GM23338 (cell line): ENCODE measurements around the gene ODAD3. TPM values are rescaled to one million over a fixed set of nuclear protein-coding genes. Genes with fewer than 3 reads are reported as not detected.

Source experiments
- ATAC-seq: fragments of 200-7000 bp; cut with Tn5 transposase; 3 replicates; pipeline ENCODE4 v1.9.1; 2020
- DNase-seq: peaks from one replicate; pipeline ENCODE4 v3.0.0-alpha.2; 2015; ENCODE audit warnings: low spot score
- H2AFZ ChIP-seq: fragments of 200-600 bp; sonication (generic); 2 replicates; pipeline ENCODE4 v1.8.0; 2016; ENCODE audit warnings: antibody characterized with exemption, mild to moderate bottlenecking, moderate library complexity
- H3F3A ChIP-seq: fragments of 200-600 bp; sonication (generic); replicated peaks from 2 replicates; pipeline ENCODE4 v1.8.0; 2017; ENCODE audit warnings: antibody characterized with exemption, mixed run types, low read depth
- H3K27ac ChIP-seq: fragments of 200-600 bp; sonication (generic); 2 replicates; pipeline ENCODE4 v1.6.1; 2016; ENCODE audit warnings: low read depth
- H3K27me3 ChIP-seq: fragments of 200-600 bp; sonication (generic); 2 replicates; pipeline ENCODE4 v1.8.0; 2016; ENCODE audit warnings: mild to moderate bottlenecking, mixed run types, moderate library complexity; ENCODE audit not compliant: insufficient read depth
- H3K36me3 ChIP-seq: fragments of 200-600 bp; sonication (generic); 2 replicates; pipeline ENCODE4 v1.8.0; 2016; ENCODE audit warnings: mild to moderate bottlenecking; ENCODE audit not compliant: insufficient read depth
- H3K4me1 ChIP-seq: fragments of 200-600 bp; sonication (generic); 2 replicates; pipeline ENCODE4 v1.8.0; 2016; ENCODE audit warnings: mild to moderate bottlenecking, moderate library complexity; ENCODE audit not compliant: insufficient read depth
- H3K4me2 ChIP-seq: fragments of 200-600 bp; sonication (generic); 2 replicates; pipeline ENCODE4 v1.7.1; 2017; ENCODE audit warnings: mixed run types
- H3K4me3 ChIP-seq: fragments of 200-600 bp; sonication (generic); 2 replicates; pipeline ENCODE4 v1.6.1; 2016; ENCODE audit warnings: mixed run types
- H3K79me2 ChIP-seq: fragments of 200-600 bp; sonication (generic); replicated peaks from 2 replicates; pipeline ENCODE4 v1.8.0; 2017; ENCODE audit warnings: mild to moderate bottlenecking; ENCODE audit not compliant: insufficient read depth
- H3K9me2 ChIP-seq: fragments of 200-600 bp; sonication (generic); 2 replicates; pipeline ENCODE4 v1.8.0; 2017; ENCODE audit not compliant: insufficient read depth
- H4K20me1 ChIP-seq: fragments of 200-600 bp; sonication (generic); replicated peaks from 2 replicates; pipeline ENCODE4 v1.8.0; 2017; ENCODE audit warnings: mild to moderate bottlenecking; ENCODE audit not compliant: insufficient read depth
- H3K27ac Mint-ChIP-seq: 2 replicates; pipeline ENCODE4 v1.8.0; 2020; ENCODE audit warnings: inconsistent platforms, mild to moderate bottlenecking, moderate library complexity, mixed read lengths
- H3K27me3 Mint-ChIP-seq: 3 replicates; pipeline ENCODE4 v1.8.0; 2022; ENCODE audit warnings: low read depth, mild to moderate bottlenecking, moderate library complexity, mixed read lengths, inconsistent platforms; ENCODE audit not compliant: insufficient read depth, poor library complexity
- H3K36me3 Mint-ChIP-seq: 3 replicates; pipeline ENCODE4 v1.8.0; 2021; ENCODE audit warnings: low read depth, mild to moderate bottlenecking, inconsistent platforms, moderate library complexity, mixed read lengths
- H3K4me1 Mint-ChIP-seq: 3 replicates; pipeline ENCODE4 v1.8.0; 2020; ENCODE audit warnings: mild to moderate bottlenecking, inconsistent platforms, mixed read lengths
- H3K4me3 Mint-ChIP-seq: 3 replicates; pipeline ENCODE4 v1.8.0; 2021; ENCODE audit warnings: moderate library complexity, mild to moderate bottlenecking, inconsistent platforms, mixed read lengths
- H3K9me3 Mint-ChIP-seq: 3 replicates; pipeline ENCODE4 v1.8.0; 2020; ENCODE audit warnings: moderate library complexity, mild to moderate bottlenecking, inconsistent platforms, mixed read lengths
- CREB1 ChIP-seq: fragments of 250-450 bp; sonication (Bioruptor Pico); IDR thresholded peaks from 2 replicates; pipeline ENCODE4 v1.5.0; 2020; ENCODE audit warnings: low read depth, mild to moderate bottlenecking, moderate library complexity
- polyA plus RNA-seq: library from polyadenylated mRNA; unstranded; fragments of >200 nt; fragmentation: Nextera tagmentation; extraction: Ambion mirVana; gene quantifications from 2 replicates; pipeline ENCODE4 v1.2.1, GENCODE V29; 2016
- total RNA-seq: library from RNA; depleted of rRNA; stranded (reverse); fragments of >200 nt; shearing (Covaris generic); gene quantifications from 2 replicates; pipeline ENCODE4 v1.2.3, GENCODE V29; 2014
- TF ChIP-seq, protein P1 (sequence below), 2 experiments: fragments of 200-600 bp in 1 of 2; sonication (generic) in 1 of 2; conservative IDR thresholded peaks; 2 replicates each; pipeline versions ENCODE4 v1.5.1 to v1.6.1; 2016 to 2017; ENCODE audit warnings: antibody characterized with exemption in 2 of 2, low read depth in 2 of 2, mild to moderate bottlenecking in 2 of 2, moderate library complexity in 1 of 2
- TF ChIP-seq, protein P2 (sequence below): IDR thresholded peaks from one replicate; pipeline ENCODE4 v1.6.1; 2018; ENCODE audit warnings: antibody characterized with exemption; ENCODE audit not compliant: unreplicated experiment

The ODAD3 gene
- total and polyA plus RNA-seq, 2 experiments from 2014 or later, result 1.5 to 6.1 TPM

DNA sequence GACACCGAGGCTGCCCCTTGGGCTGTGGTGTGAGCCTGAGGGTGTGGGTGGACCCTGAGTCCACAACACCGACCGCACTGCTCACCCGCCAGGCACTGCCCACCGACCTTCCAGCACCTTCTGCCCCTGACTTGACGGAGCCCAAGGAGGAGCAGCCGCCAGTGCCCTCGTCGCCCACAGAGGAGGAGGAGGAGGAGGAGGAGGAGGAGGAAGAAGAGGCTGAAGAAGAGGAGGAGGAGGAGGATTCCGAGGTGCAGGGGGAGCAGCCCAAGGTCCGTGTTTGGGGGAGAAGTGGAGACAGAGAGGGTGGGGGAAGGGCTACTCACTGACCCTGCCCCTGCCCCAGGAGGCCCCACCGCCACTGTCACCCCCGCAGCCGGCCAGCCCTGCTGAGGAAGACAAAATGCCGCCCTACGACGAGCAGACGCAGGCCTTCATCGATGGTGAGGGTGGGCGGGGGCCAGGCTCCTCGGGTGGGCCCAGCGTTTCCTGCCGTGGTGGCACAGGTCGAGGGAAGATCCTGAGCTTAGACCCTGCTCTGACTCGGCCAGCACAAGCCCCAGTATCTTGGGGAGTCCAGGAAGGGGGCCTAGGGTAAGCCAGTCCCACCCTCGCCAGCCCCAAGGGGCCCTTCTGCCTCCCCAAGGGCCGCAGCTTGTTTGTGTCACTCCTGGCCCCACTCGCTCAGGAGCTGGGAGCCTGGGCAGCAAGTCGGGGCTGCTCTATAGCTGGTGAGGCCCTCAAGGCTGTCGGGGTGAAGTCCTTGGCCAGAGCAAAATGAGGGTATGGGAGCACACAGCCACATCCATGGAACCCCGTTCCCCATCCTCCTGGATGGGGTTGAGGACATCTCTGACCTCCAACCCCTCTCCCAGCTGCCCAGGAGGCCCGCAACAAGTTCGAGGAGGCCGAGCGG is 12.7 kb upstream of the ODAD3 start (continued):
- TF ChIP-seq, protein P1, sequence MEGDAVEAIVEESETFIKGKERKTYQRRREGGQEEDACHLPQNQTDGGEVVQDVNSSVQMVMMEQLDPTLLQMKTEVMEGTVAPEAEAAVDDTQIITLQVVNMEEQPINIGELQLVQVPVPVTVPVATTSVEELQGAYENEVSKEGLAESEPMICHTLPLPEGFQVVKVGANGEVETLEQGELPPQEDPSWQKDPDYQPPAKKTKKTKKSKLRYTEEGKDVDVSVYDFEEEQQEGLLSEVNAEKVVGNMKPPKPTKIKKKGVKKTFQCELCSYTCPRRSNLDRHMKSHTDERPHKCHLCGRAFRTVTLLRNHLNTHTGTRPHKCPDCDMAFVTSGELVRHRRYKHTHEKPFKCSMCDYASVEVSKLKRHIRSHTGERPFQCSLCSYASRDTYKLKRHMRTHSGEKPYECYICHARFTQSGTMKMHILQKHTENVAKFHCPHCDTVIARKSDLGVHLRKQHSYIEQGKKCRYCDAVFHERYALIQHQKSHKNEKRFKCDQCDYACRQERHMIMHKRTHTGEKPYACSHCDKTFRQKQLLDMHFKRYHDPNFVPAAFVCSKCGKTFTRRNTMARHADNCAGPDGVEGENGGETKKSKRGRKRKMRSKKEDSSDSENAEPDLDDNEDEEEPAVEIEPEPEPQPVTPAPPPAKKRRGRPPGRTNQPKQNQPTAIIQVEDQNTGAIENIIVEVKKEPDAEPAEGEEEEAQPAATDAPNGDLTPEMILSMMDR (conservative IDR thresholded peaks at IDR 0.05; ENCODE audit: low read depth in 2 of 2), result no peak
- TF ChIP-seq, protein P2, sequence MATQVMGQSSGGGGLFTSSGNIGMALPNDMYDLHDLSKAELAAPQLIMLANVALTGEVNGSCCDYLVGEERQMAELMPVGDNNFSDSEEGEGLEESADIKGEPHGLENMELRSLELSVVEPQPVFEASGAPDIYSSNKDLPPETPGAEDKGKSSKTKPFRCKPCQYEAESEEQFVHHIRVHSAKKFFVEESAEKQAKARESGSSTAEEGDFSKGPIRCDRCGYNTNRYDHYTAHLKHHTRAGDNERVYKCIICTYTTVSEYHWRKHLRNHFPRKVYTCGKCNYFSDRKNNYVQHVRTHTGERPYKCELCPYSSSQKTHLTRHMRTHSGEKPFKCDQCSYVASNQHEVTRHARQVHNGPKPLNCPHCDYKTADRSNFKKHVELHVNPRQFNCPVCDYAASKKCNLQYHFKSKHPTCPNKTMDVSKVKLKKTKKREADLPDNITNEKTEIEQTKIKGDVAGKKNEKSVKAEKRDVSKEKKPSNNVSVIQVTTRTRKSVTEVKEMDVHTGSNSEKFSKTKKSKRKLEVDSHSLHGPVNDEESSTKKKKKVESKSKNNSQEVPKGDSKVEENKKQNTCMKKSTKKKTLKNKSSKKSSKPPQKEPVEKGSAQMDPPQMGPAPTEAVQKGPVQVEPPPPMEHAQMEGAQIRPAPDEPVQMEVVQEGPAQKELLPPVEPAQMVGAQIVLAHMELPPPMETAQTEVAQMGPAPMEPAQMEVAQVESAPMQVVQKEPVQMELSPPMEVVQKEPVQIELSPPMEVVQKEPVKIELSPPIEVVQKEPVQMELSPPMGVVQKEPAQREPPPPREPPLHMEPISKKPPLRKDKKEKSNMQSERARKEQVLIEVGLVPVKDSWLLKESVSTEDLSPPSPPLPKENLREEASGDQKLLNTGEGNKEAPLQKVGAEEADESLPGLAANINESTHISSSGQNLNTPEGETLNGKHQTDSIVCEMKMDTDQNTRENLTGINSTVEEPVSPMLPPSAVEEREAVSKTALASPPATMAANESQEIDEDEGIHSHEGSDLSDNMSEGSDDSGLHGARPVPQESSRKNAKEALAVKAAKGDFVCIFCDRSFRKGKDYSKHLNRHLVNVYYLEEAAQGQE, result no peak
- TF ChIP-seq CREB1 (CRISPR knock-in tag), result no peak

DNA sequence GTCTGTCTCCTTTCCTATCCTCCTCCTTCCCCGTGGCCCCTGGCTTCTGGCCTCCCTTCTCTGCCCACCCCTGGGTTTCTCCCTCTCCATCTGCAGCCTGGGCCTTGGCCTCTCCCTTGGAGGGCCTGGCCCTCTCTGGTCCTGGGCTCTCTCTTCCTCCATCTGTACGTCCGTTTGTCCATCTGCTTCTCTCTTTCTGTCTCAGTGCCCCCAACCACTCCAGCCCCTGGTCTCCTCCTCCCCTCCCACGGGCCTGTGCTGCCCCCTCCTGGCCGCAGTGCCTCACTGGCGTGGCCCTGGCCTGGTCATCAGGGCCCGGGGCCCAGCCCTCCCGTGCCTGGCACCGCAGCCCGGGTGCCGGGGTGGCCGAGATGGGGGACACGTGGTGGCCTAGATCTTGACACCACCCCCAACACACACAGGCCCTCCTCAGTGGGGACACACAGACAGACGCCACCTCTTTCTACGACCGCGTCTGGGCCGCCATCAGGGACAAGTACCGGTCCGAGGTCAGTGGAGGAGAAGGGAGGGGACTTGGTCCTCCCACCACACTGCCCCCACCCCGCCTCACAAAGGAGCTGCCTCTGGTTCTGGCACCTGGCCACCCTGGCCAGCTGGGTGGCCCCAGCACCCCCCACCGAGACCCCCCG is 11.9 kb upstream of the ODAD3 start:
- H3K36me3 ChIP-seq, result peaks cover 6% of the 10 kb centered on the region
- no peak overlapping the region for H3K4me2 ChIP-seq
- H3F3A ChIP-seq, result 0 out of 2 replicates have a peak, but pooled peaks cover 2% of the 10 kb centered on the region
- DNase-seq, result peak; percentile 79
- no peaks in the 10 kb centered on the region for H3K27me3 ChIP-seq
- peak; percentile 91 for ATAC-seq
- peaks cover 7% of the 10 kb centered on the region; the same call in 2 of the 3 replicates for H3K4me1 Mint-ChIP-seq
- peaks cover 10% of the 10 kb centered on the region for H3K4me1 ChIP-seq
- no peak overlapping the region for H3K27ac ChIP-seq
- H4K20me1 ChIP-seq, result no peaks in the 10 kb centered on the region; the same call in 1 of the 2 replicates
- H3K27me3 Mint-ChIP-seq, result peaks cover 6% of the 10 kb centered on the region
- peaks cover 48% of the 10 kb centered on the region for H3K36me3 Mint-ChIP-seq
- peak overlapping the region; percentile 65 for H3K27ac Mint-ChIP-seq
- TF ChIP-seq CREB1 (CRISPR knock-in tag), result no peak
- TF ChIP-seq, protein P1 (conservative IDR thresholded peaks at IDR 0.05; ENCODE audit: low read depth in 2 of 2), result peak; percentile 89 to 97
- H3K4me3 Mint-ChIP-seq, result no peak overlapping the region
- no peaks in the 10 kb centered on the region; the same call in 2 of the 3 replicates for H3K9me3 Mint-ChIP-seq
- H2AFZ ChIP-seq, result no peak overlapping the region
- H3K79me2 ChIP-seq, result no peaks in the 10 kb centered on the region
- no peaks in the 10 kb centered on the region for H3K9me2 ChIP-seq
- no peak overlapping the region for H3K4me3 ChIP-seq
